WI38 (cell line): Measurements from ENCODE around the gene SEC31B.

Experiments
- H3K4me3 ChIP-seq: 2 replicates; pipeline ENCODE4 v1.5.1; 2011; ENCODE audit warnings: low read depth, mild to moderate bottlenecking, control low read depth, low read length
- TF ChIP-seq, protein P1 (sequence below): IDR thresholded peaks from 2 replicates; pipeline ENCODE4 v1.5.1; 2012; ENCODE audit warnings: low read depth, mild to moderate bottlenecking, control low read depth, low read length

SEC31B gene

DNA sequence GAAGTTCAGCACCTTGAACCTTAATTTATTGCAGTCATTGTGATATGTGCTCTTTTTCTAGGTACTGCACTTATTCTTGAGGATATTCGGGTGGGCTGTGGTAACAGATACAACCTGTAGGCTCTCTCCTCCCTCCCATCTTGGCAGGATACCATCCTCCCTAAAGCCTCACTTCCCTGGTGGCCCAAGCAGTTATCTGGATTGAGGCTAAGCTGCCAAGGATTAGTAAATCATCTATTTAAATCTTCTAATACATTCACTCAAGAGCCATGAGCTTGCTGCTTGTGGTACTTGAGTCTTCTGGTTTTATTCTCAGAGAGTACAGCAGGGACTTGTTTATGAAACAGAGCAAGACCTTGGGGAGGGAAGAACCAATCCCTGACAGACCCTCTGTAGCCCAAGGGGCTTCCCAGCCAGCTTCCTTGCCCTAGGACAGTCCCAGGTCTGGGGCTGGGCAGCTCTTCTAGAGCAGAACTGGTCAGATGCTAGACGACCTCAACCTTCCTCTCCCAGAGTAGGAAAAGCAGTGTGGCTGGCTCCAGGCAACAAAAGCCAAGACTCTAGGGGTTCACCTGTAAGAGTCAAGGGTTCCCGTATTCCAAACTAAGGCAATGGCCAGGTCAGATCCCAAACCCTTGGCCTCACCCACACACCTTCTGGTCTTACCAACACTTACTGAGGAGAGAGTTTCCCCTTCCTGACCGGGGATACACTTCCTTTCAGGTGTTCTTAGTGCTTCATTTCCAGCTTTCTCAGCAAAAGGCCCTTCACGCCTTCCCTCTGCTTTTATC, 35.6 kb downstream of the SEC31B start:
- H3K4me3 ChIP-seq, result no peak overlapping the region
- TF ChIP-seq, protein P1, sequence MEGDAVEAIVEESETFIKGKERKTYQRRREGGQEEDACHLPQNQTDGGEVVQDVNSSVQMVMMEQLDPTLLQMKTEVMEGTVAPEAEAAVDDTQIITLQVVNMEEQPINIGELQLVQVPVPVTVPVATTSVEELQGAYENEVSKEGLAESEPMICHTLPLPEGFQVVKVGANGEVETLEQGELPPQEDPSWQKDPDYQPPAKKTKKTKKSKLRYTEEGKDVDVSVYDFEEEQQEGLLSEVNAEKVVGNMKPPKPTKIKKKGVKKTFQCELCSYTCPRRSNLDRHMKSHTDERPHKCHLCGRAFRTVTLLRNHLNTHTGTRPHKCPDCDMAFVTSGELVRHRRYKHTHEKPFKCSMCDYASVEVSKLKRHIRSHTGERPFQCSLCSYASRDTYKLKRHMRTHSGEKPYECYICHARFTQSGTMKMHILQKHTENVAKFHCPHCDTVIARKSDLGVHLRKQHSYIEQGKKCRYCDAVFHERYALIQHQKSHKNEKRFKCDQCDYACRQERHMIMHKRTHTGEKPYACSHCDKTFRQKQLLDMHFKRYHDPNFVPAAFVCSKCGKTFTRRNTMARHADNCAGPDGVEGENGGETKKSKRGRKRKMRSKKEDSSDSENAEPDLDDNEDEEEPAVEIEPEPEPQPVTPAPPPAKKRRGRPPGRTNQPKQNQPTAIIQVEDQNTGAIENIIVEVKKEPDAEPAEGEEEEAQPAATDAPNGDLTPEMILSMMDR, result no peak

DNA sequence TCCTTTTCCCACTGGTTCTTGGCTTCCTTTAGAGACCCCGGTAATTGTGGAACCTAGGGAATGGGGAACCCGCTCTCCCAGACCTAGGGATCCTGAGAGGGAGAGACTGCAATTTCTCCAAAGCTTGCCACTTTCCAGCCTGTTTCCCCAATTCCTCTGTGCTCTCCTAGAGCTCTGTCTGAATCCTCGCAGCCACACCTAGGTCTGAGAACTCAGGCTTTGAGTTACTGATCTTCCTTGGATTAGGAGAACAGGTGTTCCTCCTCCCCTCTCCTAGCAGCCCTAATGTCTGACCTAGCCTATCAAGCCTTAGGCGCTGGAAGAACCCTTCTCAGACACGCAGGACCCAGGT, 36.9 kb downstream of the SEC31B start:
- TF ChIP-seq, protein P1, result no peak
- H3K4me3 ChIP-seq, result no peak overlapping the region; the same call in 1 of the 2 replicates

DNA sequence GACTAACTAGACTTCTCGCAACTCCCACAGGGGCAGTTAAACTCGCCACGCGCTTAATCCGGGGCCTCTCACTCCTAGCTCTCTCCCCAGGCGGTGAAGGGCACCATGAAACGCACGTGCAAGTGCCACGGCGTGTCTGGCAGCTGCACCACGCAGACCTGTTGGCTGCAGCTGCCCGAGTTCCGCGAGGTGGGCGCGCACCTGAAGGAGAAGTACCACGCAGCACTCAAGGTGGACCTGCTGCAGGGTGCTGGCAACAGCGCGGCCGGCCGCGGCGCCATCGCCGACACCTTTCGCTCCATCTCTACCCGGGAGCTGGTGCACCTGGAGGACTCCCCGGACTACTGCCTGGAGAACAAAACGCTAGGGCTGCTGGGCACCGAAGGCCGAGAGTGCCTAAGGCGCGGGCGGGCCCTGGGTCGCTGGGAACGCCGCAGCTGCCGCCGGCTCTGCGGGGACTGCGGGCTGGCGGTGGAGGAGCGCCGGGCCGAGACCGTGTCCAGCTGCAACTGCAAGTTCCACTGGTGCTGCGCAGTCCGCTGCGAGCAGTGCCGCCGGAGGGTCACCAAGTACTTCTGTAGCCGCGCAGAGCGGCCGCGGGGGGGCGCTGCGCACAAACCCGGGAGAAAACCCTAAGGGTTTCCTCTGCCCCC, 37.4 kb downstream of the SEC31B start:
- H3K4me3 ChIP-seq, result peak overlapping the region; percentile 55
- TF ChIP-seq, protein P1, result peak; percentile 84

DNA sequence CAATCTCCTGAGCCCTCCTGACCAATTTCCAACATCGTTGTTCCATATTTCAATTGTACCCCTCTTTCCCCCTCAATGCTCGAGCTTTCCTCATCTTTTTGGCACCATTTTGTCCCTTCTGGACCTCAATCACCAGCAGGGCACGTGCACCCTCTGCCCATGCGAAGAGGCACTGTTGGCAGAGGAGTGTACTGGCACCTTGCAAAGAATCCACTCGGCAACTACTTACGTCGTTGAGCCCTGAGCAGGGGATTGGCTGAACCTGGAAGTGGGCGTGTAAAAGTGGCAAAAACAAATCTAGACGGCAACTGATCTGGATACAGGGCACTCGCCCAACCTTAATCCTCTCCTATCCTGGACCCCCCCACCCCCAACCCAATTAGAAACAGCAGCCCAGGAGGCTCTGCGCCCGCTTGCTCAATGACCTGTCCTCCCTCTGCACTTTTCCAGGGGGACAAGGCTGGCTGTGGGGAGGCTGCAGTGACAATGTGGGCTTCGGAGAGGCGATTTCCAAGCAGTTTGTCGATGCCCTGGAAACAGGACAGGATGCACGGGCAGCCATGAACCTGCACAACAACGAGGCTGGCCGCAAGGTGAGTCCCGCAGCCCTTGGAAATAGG, 38.1 kb downstream of the SEC31B start:
- TF ChIP-seq, protein P1, result no peak
- peak overlapping the region; percentile 55 for H3K4me3 ChIP-seq

DNA sequence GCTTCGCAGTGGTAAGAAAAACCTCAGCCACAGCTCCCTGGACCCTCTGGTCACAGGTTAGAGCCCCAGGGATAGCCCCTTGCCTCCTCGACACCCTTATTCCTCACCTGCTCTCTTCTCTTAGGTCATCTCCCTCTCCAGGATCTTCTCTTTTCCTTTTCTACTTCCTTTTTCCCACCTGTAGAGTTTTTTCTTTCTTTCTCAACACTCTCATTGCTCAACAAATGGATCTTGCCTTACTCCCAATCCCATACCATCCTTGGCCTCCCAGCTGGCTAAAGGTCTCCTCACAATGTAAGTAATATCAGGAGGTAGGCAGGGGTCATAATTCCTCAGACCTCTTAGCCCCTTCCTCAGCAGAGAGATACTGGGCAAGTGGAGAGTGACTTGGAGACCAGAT, 39.7 kb downstream of the SEC31B start:
- H3K4me3 ChIP-seq, result no peak overlapping the region
- TF ChIP-seq, protein P1, result no peak

DNA sequence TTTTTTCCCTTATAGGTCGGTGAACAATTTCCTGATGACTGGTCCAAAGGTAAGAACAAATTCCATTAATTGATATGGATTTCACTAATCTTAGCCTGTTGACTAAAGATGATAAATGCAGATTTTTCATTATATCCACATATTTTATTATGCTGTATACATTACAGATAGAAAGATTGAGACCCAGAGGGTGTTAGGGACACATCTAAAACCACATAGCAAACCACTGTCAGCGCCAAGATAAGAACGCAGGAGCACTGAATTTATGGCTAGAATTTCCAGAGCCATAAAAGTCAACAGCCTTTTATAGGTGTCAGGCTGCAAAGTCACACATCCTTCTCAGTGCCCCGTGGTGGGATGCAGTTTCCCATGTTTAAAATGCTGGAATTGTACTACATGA, 40.6 kb downstream of the SEC31B start:
- no peak overlapping the region for H3K4me3 ChIP-seq
- TF ChIP-seq, protein P1, result no peak

DNA sequence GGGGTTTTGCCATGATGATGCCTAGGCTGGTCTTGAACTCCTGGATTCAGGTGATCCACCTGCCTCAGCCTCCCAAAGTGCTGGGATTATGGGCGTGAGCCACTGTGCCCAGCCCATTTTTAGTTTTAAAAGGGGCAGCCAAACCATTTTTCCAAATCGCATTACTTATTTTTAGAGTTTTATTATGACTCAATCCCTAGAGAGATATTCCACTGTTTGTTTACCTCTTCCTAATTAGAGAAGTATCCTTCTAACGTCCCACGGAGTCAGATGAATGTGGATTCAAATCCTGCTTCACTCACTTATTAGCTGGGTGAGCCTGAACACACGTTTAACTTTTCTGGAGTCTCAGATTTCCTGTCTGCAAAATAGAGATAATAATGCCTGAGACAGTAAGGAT, 41.7 kb downstream of the SEC31B start:
- no peak overlapping the region for H3K4me3 ChIP-seq
- TF ChIP-seq, protein P1, result no peak
